Measurements from ENCODE around the gene OPCML.

GRCh38 chr11:133383201-133383600 is 149.1 kb downstream of the OPCML start:
- no peak for TF ChIP-seq CTCF (conservative IDR thresholded peaks at IDR 0.05 in 1 of 2, IDR thresholded peaks at IDR 0.05 in 1 of 2; ENCODE audit: extremely low read depth in 1 of 2, insufficient read depth in 1 of 2, low read depth in 1 of 2, low read length in 2 of 2)
- no peak for TF ChIP-seq EZH2 (IDR thresholded peaks at IDR 0.05; ENCODE audit: borderline replicate concordance, low read length)

Data from mammary epithelial cell (primary cell).